SK-N-MC (cell line): ENCODE measurements around the gene OR11H12.
"Not testable (repeated sequence)": the region's sequence is repeated elsewhere in the genome, so short reads cannot be mapped to it uniquely, and the experiment has no call there.

Source experiments
- EZH2 ChIP-seq: fragments of 200-600 bp; sonication (generic); IDR thresholded peaks from one replicate; pipeline ENCODE4 v1.6.1; 2017; ENCODE audit warnings: antibody characterized with exemption
- FOXP2 ChIP-seq: optimal IDR thresholded peaks from 2 replicates; pipeline ENCODE3; 2011; ENCODE audit warnings: mild to moderate bottlenecking, moderate library complexity; ENCODE audit not compliant: insufficient read depth; ENCODE audit errors: extremely low read length, control extremely low read depth
- POLR2AphosphoS5 ChIP-seq: IDR thresholded peaks from 2 replicates; pipeline ENCODE4 v1.6.1; 2012; ENCODE audit warnings: mild to moderate bottlenecking, low read depth, low read length, borderline replicate concordance

GRCh38 chr14:18582908-18583307 lies 18.0 kb upstream of the OR11H12 start:
- TF ChIP-seq EZH2, POLR2AphosphoS5, FOXP2: not testable (repeated sequence)
